H1 (cell line): ENCODE results near the gene MYRIP.

Source experiments
- EZH2 ChIP-seq: fragments of 200-600 bp; sonication (generic); IDR thresholded peaks from 2 replicates; pipeline ENCODE4 v1.7.1; 2012; ENCODE audit warnings: low read depth, mild to moderate bottlenecking, moderate library complexity, low read length, inconsistent platforms; ENCODE audit not compliant: severe bottlenecking
- JUND ChIP-seq: IDR thresholded peaks from 2 replicates; pipeline ENCODE4 v1.6.1; 2011; ENCODE audit warnings: mild to moderate bottlenecking, improper control_type of control experiment, low read length
- POLR2A ChIP-seq, 2 experiments: IDR thresholded peaks; 1 replicate in 1 of 2; 2 replicates in 1 of 2; pipeline ENCODE4 v1.6.1; 2011; ENCODE audit warnings: low read depth in 2 of 2, low read length in 2 of 2, mild to moderate bottlenecking in 2 of 2; ENCODE audit errors: control extremely low read depth in 1 of 2
- SIN3A ChIP-seq, 2 experiments: IDR thresholded peaks in 1 of 2; conservative IDR thresholded peaks in 1 of 2; 2 replicates each; pipeline ENCODE4 v1.6.1; 2011 to 2012; ENCODE audit warnings: low read length in 2 of 2, improper control_type of control experiment in 1 of 2, low read depth in 1 of 2, mild to moderate bottlenecking in 1 of 2
- YY1 ChIP-seq: IDR thresholded peaks from 2 replicates; pipeline ENCODE4 v1.6.1; 2011; ENCODE audit warnings: low read depth, mild to moderate bottlenecking, low read length
- TF ChIP-seq, protein P1 (sequence below): IDR thresholded peaks from 2 replicates; pipeline ENCODE4 v1.6.1; 2011; ENCODE audit warnings: low read length, improper control_type of control experiment
- TF ChIP-seq, protein P2 (sequence below), 3 experiments: IDR thresholded peaks; 1 replicate in 2 of 3; 2 replicates in 1 of 3; pipeline versions ENCODE4 v1.5.1 to v1.6.1; 2011; ENCODE audit warnings: low read length in 3 of 3, mild to moderate bottlenecking in 3 of 3, inconsistent platforms in 2 of 3, low read depth in 1 of 3, moderate library complexity in 1 of 3; ENCODE audit not compliant: insufficient read depth in 1 of 3; ENCODE audit errors: control extremely low read depth in 1 of 3

DNA sequence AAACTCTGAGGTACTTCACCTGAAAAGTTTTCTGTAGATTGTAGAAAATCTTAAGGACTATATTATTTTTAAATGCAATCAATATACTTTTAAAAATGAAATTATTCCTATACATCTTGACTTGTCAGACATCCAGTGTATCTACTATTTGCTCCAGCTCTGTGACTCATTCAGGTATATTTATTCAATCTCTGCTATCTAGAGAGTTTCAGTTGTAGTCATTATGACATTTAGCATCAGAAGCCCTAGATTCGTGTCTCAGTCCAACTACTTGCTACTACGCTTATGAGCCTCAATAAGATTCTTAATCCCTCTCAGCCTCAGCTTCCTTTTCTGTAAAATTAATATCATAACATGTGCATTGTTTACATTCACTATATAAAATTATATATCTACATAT, 477.8 kb downstream of the MYRIP start:
- TF ChIP-seq POLR2A (IDR thresholded peaks at IDR 0.05; ENCODE audit: control extremely low read depth in 1 of 2, low read depth in 2 of 2, low read length in 2 of 2) (no peak), SIN3A (conservative IDR thresholded peaks at IDR 0.05 in 1 of 2, IDR thresholded peaks at IDR 0.05 in 1 of 2; ENCODE audit: low read depth in 1 of 2, low read length in 2 of 2) (no peak), JUND (no peak), EZH2 (no peak), YY1 (no peak)
- TF ChIP-seq, protein P1, sequence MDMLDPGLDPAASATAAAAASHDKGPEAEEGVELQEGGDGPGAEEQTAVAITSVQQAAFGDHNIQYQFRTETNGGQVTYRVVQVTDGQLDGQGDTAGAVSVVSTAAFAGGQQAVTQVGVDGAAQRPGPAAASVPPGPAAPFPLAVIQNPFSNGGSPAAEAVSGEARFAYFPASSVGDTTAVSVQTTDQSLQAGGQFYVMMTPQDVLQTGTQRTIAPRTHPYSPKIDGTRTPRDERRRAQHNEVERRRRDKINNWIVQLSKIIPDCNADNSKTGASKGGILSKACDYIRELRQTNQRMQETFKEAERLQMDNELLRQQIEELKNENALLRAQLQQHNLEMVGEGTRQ, result no peak
- TF ChIP-seq, protein P2, sequence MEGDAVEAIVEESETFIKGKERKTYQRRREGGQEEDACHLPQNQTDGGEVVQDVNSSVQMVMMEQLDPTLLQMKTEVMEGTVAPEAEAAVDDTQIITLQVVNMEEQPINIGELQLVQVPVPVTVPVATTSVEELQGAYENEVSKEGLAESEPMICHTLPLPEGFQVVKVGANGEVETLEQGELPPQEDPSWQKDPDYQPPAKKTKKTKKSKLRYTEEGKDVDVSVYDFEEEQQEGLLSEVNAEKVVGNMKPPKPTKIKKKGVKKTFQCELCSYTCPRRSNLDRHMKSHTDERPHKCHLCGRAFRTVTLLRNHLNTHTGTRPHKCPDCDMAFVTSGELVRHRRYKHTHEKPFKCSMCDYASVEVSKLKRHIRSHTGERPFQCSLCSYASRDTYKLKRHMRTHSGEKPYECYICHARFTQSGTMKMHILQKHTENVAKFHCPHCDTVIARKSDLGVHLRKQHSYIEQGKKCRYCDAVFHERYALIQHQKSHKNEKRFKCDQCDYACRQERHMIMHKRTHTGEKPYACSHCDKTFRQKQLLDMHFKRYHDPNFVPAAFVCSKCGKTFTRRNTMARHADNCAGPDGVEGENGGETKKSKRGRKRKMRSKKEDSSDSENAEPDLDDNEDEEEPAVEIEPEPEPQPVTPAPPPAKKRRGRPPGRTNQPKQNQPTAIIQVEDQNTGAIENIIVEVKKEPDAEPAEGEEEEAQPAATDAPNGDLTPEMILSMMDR (IDR thresholded peaks at IDR 0.05; ENCODE audit: control extremely low read depth in 1 of 3, insufficient read depth in 1 of 3, low read depth in 1 of 3, low read length in 3 of 3), result no peak
